SJSA1 (cell line): ENCODE data around the gene POU2F1. TPM values are rescaled to one million over a fixed set of nuclear protein-coding genes. Genes with fewer than 3 reads are reported as not detected.

Experiments used
- DNase-seq, 2 experiments: peaks; one replicate each; pipeline ENCODE4 v3.0.0-alpha.2; 2015 to 2020; ENCODE audit warnings: low spot score in 2 of 2, low read depth in 1 of 2
- H3K27ac ChIP-seq: fragments of 250-450 bp; sonication (Bioruptor Pico); 2 replicates; pipeline ENCODE4 v1.5.1; 2020; ENCODE audit warnings: mild to moderate bottlenecking, moderate library complexity
- H3K27me3 ChIP-seq: fragments of 250-450 bp; sonication (Bioruptor Pico); replicated peaks from 2 replicates; pipeline ENCODE4 v1.5.1; 2020; ENCODE audit warnings: mild to moderate bottlenecking, moderate library complexity
- H3K36me3 ChIP-seq: fragments of 250-450 bp; sonication (Bioruptor Pico); 2 replicates; pipeline ENCODE4 v1.5.1; 2020; ENCODE audit warnings: mild to moderate bottlenecking
- H3K4me1 ChIP-seq: fragments of 250-450 bp; sonication (Bioruptor Pico); replicated peaks from 2 replicates; pipeline ENCODE4 v1.6.1; 2021; ENCODE audit warnings: mild to moderate bottlenecking
- H3K4me3 ChIP-seq: fragments of 250-450 bp; sonication (Bioruptor Pico); 2 replicates; pipeline ENCODE4 v1.5.1; 2020; ENCODE audit warnings: mild to moderate bottlenecking
- H3K9me3 ChIP-seq: fragments of 250-450 bp; sonication (Bioruptor Pico); replicated peaks from 2 replicates; pipeline ENCODE4 v1.5.1; 2020; ENCODE audit warnings: mild to moderate bottlenecking
- total RNA-seq: library from RNA; depleted of rRNA; stranded (reverse); fragments of >200 nt; shearing (Covaris generic); gene quantifications from 2 replicates; pipeline ENCODE4 v1.2.3, GENCODE V29; 2014

POU2F1 gene
- total RNA-seq, 1 experiment from 2014 or later = 5.0 TPM

- no peaks in the 10 kb centered on the region for H3K4me1 ChIP-seq
- no peak overlapping the region for H3K4me3 ChIP-seq
- DNase-seq = no peak
Observed at GRCh38 chr1:167332503-167332902, 111.8 kb downstream of the POU2F1 start.

GRCh38 chr1:167333124-167333523 lies 112.4 kb downstream of the POU2F1 start:
- no peak overlapping the region for H3K4me3 ChIP-seq
- no peak for DNase-seq
- no peak overlapping the region for H3K27ac ChIP-seq
- no peaks in the 10 kb centered on the region for H3K9me3 ChIP-seq
- H3K27me3 ChIP-seq = no peaks in the 10 kb centered on the region
- H3K36me3 ChIP-seq = no peaks in the 10 kb centered on the region
- no peaks in the 10 kb centered on the region for H3K4me1 ChIP-seq

More at GRCh38 chr1:167332503-167332902, 111.8 kb downstream of the POU2F1 start:
- Histone ChIP-seq H3K27ac (no peak overlapping the region), H3K36me3 (no peaks in the 10 kb centered on the region), H3K27me3 (no peaks in the 10 kb centered on the region), H3K9me3 (no peaks in the 10 kb centered on the region)

GRCh38 chr1:167333703-167334102 lies 113.0 kb downstream of the POU2F1 start:
- Histone ChIP-seq H3K27ac (no peak overlapping the region), H3K4me1 (no peaks in the 10 kb centered on the region), H3K36me3 (no peaks in the 10 kb centered on the region), H3K27me3 (no peaks in the 10 kb centered on the region), H3K9me3 (no peaks in the 10 kb centered on the region), H3K4me3 (no peak overlapping the region)
- no peak for DNase-seq

- Histone ChIP-seq H3K9me3 (no peaks in the 10 kb centered on the region), H3K36me3 (no peaks in the 10 kb centered on the region), H3K4me1 (no peaks in the 10 kb centered on the region), H3K27ac (no peak overlapping the region), H3K4me3 (no peak overlapping the region), H3K27me3 (no peaks in the 10 kb centered on the region)
- DNase-seq = no peak
Observed at GRCh38 chr1:167339405-167339804, 118.7 kb downstream of the POU2F1 start.

- no peaks in the 10 kb centered on the region for H3K36me3 ChIP-seq
- no peak for DNase-seq
- H3K4me1 ChIP-seq = peaks cover 9% of the 10 kb centered on the region
- no peaks in the 10 kb centered on the region for H3K9me3 ChIP-seq
- H3K4me3 ChIP-seq = no peak overlapping the region
- no peak overlapping the region for H3K27ac ChIP-seq
- no peaks in the 10 kb centered on the region for H3K27me3 ChIP-seq
Observed at GRCh38 chr1:167342846-167343245, 122.2 kb downstream of the POU2F1 start.

- DNase-seq = no peak
Observed at GRCh38 chr1:167344112-167344511, 123.4 kb downstream of the POU2F1 start.

GRCh38 chr1:167344615-167345385 lies 124.1 kb downstream of the POU2F1 start:
- peaks cover 9% of the 10 kb centered on the region for H3K4me1 ChIP-seq
- H3K36me3 ChIP-seq = no peaks in the 10 kb centered on the region
- H3K27me3 ChIP-seq = no peaks in the 10 kb centered on the region
- peak in 1 of 2 experiments; percentile 9 for DNase-seq
- no peaks in the 10 kb centered on the region for H3K9me3 ChIP-seq
- H3K4me3 ChIP-seq = no peak overlapping the region
- H3K27ac ChIP-seq = no peak overlapping the region

More at GRCh38 chr1:167344112-167344511, 123.4 kb downstream of the POU2F1 start:
- Histone ChIP-seq H3K36me3 (no peaks in the 10 kb centered on the region), H3K9me3 (no peaks in the 10 kb centered on the region), H3K4me3 (no peak overlapping the region), H3K4me1 (peaks cover 9% of the 10 kb centered on the region), H3K27me3 (no peaks in the 10 kb centered on the region), H3K27ac (no peak overlapping the region)

GRCh38 chr1:167345386-167345733 lies 124.7 kb downstream of the POU2F1 start:
- no peaks in the 10 kb centered on the region for H3K9me3 ChIP-seq
- peaks cover 9% of the 10 kb centered on the region for H3K4me1 ChIP-seq
- no peak for DNase-seq
- H3K4me3 ChIP-seq = no peak overlapping the region
- no peak overlapping the region for H3K27ac ChIP-seq
- no peaks in the 10 kb centered on the region for H3K36me3 ChIP-seq
- H3K27me3 ChIP-seq = no peaks in the 10 kb centered on the region

GRCh38 chr1:167357305-167357704 lies 136.6 kb downstream of the POU2F1 start:
- no peak for DNase-seq
- Histone ChIP-seq H3K36me3 (no peaks in the 10 kb centered on the region), H3K27ac (no peak overlapping the region), H3K4me3 (no peak overlapping the region), H3K9me3 (no peaks in the 10 kb centered on the region), H3K27me3 (no peaks in the 10 kb centered on the region), H3K4me1 (no peaks in the 10 kb centered on the region)

GRCh38 chr1:167359295-167359694 lies 138.6 kb downstream of the POU2F1 start:
- DNase-seq = no peak
- no peaks in the 10 kb centered on the region for H3K4me1 ChIP-seq
- no peak overlapping the region for H3K27ac ChIP-seq
- H3K4me3 ChIP-seq = no peak overlapping the region
- H3K9me3 ChIP-seq = no peaks in the 10 kb centered on the region
- no peaks in the 10 kb centered on the region for H3K27me3 ChIP-seq
- H3K36me3 ChIP-seq = no peaks in the 10 kb centered on the region

- H3K4me3 ChIP-seq = no peak overlapping the region
- no peak overlapping the region for H3K27ac ChIP-seq
- no peaks in the 10 kb centered on the region for H3K27me3 ChIP-seq
- DNase-seq = peak in 1 of 2 experiments; percentile 44
- H3K4me1 ChIP-seq = no peaks in the 10 kb centered on the region
- no peaks in the 10 kb centered on the region for H3K9me3 ChIP-seq
- no peaks in the 10 kb centered on the region for H3K36me3 ChIP-seq
Observed at GRCh38 chr1:167360120-167360519, 139.4 kb downstream of the POU2F1 start.

- DNase-seq = no peak
- Histone ChIP-seq H3K27me3 (no peaks in the 10 kb centered on the region), H3K27ac (no peak overlapping the region), H3K9me3 (no peaks in the 10 kb centered on the region), H3K36me3 (no peaks in the 10 kb centered on the region), H3K4me3 (no peak overlapping the region), H3K4me1 (no peaks in the 10 kb centered on the region)
Observed at GRCh38 chr1:167362638-167363037, 142.0 kb downstream of the POU2F1 start.

GRCh38 chr1:167364826-167365225 lies 144.1 kb downstream of the POU2F1 start:
- H3K4me3 ChIP-seq = no peak overlapping the region
- no peaks in the 10 kb centered on the region for H3K27me3 ChIP-seq
- no peak for DNase-seq
- no peak overlapping the region for H3K27ac ChIP-seq
- no peaks in the 10 kb centered on the region for H3K4me1 ChIP-seq
- H3K36me3 ChIP-seq = no peaks in the 10 kb centered on the region
- no peaks in the 10 kb centered on the region for H3K9me3 ChIP-seq

GRCh38 chr1:167365360-167365759 lies 144.7 kb downstream of the POU2F1 start:
- Histone ChIP-seq H3K27me3 (no peaks in the 10 kb centered on the region), H3K36me3 (no peaks in the 10 kb centered on the region), H3K27ac (no peak overlapping the region), H3K4me3 (no peak overlapping the region), H3K9me3 (no peaks in the 10 kb centered on the region), H3K4me1 (no peaks in the 10 kb centered on the region)
- DNase-seq = no peak

- H3K27me3 ChIP-seq = no peaks in the 10 kb centered on the region
- no peak for DNase-seq
- no peak overlapping the region for H3K27ac ChIP-seq
Observed at GRCh38 chr1:167367705-167368104, 147.0 kb downstream of the POU2F1 start.

More at GRCh38 chr1:167367705-167368104, 147.0 kb downstream of the POU2F1 start:
- no peaks in the 10 kb centered on the region for H3K36me3 ChIP-seq
- H3K4me1 ChIP-seq = no peaks in the 10 kb centered on the region
- H3K9me3 ChIP-seq = no peaks in the 10 kb centered on the region
- H3K4me3 ChIP-seq = no peak overlapping the region
